MCF 10A (cell line): ENCODE results near the gene PNPT1. TPM values are rescaled to one million over a fixed set of nuclear protein-coding genes. Genes with fewer than 3 reads are reported as not detected.
"Not testable (repeated sequence)": the region's sequence is repeated elsewhere in the genome, so short reads cannot be mapped to it uniquely, and the experiment has no call there.

ENCODE experiments used
- Bru-seq: library from RNA; stranded (reverse); fragments of 400-500 nt; gene quantifications from one replicate; lab custom pipeline; 2021; lab: Mats Ljungman, UMichigan
- BruChase-seq, 2 experiments: library from RNA; stranded (reverse); fragments of 400-500 nt; gene quantifications; one replicate each; lab custom pipeline; 2021; lab: Mats Ljungman, UMichigan
- BruUV-seq: library from RNA; stranded (reverse); fragments of 400-500 nt; replicated peaks from 2 replicates; lab custom pipeline; 2021; lab: Mats Ljungman, UMichigan
- CTCF ChIA-PET: fragments of 300-600 bp; sonication (Branson Sonifier 250); formaldehyde crosslinking; extraction: SDS; loops from one replicate; lab custom pipeline; 2021; ENCODE audit warnings: antibody characterized with exemption, inconsistent platforms; lab: Yijun Ruan, JAX
- POLR2A ChIA-PET: fragments of 300-600, 350-650 bp; sonication (Branson Sonifier 250); formaldehyde crosslinking; extraction: SDS; loops from one replicate; lab custom pipeline; 2020; ENCODE audit warnings: antibody characterized with exemption, inconsistent platforms; lab: Yijun Ruan, JAX
- DNase-seq: peaks from one replicate; pipeline ENCODE4 v3.0.0-alpha.2; 2018; ENCODE audit not compliant: unreplicated experiment
- H3K27ac Mint-ChIP-seq: one replicate; pipeline ENCODE4 v1.8.0; 2022; ENCODE audit warnings: mild to moderate bottlenecking, low read depth, mixed read lengths; ENCODE audit not compliant: unreplicated experiment
- H3K27me3 Mint-ChIP-seq: one replicate; pipeline ENCODE4 v1.8.0; 2022; ENCODE audit warnings: mixed read lengths; ENCODE audit not compliant: insufficient read depth, unreplicated experiment
- H3K36me3 Mint-ChIP-seq: one replicate; pipeline ENCODE4 v1.8.0; 2022; ENCODE audit warnings: mild to moderate bottlenecking, moderate library complexity, mixed read lengths; ENCODE audit not compliant: insufficient read depth, unreplicated experiment
- H3K4me1 Mint-ChIP-seq: one replicate; pipeline ENCODE4 v1.8.0; 2022; ENCODE audit warnings: mixed read lengths; ENCODE audit not compliant: insufficient read depth, unreplicated experiment
- H3K4me3 Mint-ChIP-seq: one replicate; pipeline ENCODE4 v1.8.0; 2022; ENCODE audit warnings: mild to moderate bottlenecking, moderate library complexity, mixed read lengths; ENCODE audit not compliant: unreplicated experiment
- H3K9me3 Mint-ChIP-seq: one replicate; pipeline ENCODE4 v1.8.0; 2022; ENCODE audit warnings: mixed read lengths; ENCODE audit not compliant: unreplicated experiment
- CTCF ChIP-seq: fragments of 200-600 bp; IDR thresholded peaks from one replicate; pipeline ENCODE4 v1.8.0; 2022; ENCODE audit warnings: antibody characterized with exemption, mild to moderate bottlenecking; ENCODE audit not compliant: unreplicated experiment
- intact Hi-C: fragments of 100-400 bp; cut with micrococcal nuclease; formaldehyde crosslinking; loops from 2 replicates; pipeline ENCODE4 v1.14.1; 2022
- long read RNA-seq: library from polyadenylated mRNA; stranded (forward); transcript quantifications from one replicate; pipeline ENCODE4 v2.0.0, GENCODE V29; 2022
- total RNA-seq: library from RNA; stranded (reverse); gene quantifications from 2 replicates; pipeline ENCODE4 v1.2.3, GENCODE V29; 2022

The PNPT1 gene
- total RNA-seq: 45.4 and 56.8 TPM in 2 replicates
- percentile 84 among the genes with signal in this experiment for Bru-seq, nascent RNA
- percentile 85 among the genes with signal in this experiment for BruChase-seq, experiment 1, labeled RNA remaining after a 6-hour chase
- BruChase-seq, experiment 2, labeled RNA remaining after a 2-hour chase: percentile 83 among the genes with signal in this experiment
- long read RNA-seq, full-length matches to known transcripts: 170 of 251 reads
- long read RNA-seq, partial matches to known transcripts: 3 of 251 reads
- long read RNA-seq, other reads (novel, unspliced or antisense): 78 of 251 reads

- Mint-ChIP-seq H3K27ac (peak within 1 kb of the TSS; percentile 76), H3K27me3 (peaks cover 5% of the 10 kb centered on the region), H3K4me1 (peaks cover 16% of the 10 kb centered on the region), H3K9me3 (no peaks in the 10 kb centered on the region), H3K4me3 (peak within 1 kb of the TSS; percentile 96), H3K36me3 (peaks cover 15% of the 10 kb centered on the region)
- ChIA-PET POLR2A (interaction anchor here (0.7 to 1.5 kb wide), 6 partner anchors 11 to 756 kb away, joined by 3 to 5 read pairs (median 3); no protein-coding TSS in a partner anchor), CTCF (no interaction called here)
- TF ChIP-seq CTCF: no peak
- TSS peak; percentile 53 for BruUV-seq
- DNase-seq: peak; percentile 96
- intact Hi-C loops: no loop called here
Measured at GRCh38 chr2:55693181-55694125, at the start of gene PNPT1. PNPT1 (minus strand) TSS chr2:55693844; CDS start chr2:55693823, 21 bp downstream.

GRCh38 chr2:55742996-55743395 is 49.4 kb upstream of the PNPT1 start:
- intact Hi-C loops: no loop called here
- Mint-ChIP-seq H3K4me1 (peaks cover 6% of the 10 kb centered on the region), H3K9me3 (peaks cover 7% of the 10 kb centered on the region), H3K36me3 (no peaks in the 10 kb centered on the region), H3K4me3 (no peak overlapping the region), H3K27me3 (no peaks in the 10 kb centered on the region), H3K27ac (no peak overlapping the region)
- POLR2A ChIA-PET: no interaction called here
- no peak for TF ChIP-seq CTCF
- no peak for DNase-seq
- no TSS peak for BruUV-seq
- CTCF ChIA-PET: interaction anchor here (0.7 kb wide), 2 partner anchors 59 to 76 kb away, joined by 3 read pairs; no protein-coding TSS in a partner anchor

- CTCF ChIA-PET: interaction anchor here (3.8 kb wide), 1 partner anchor 18 kb away, joined by 28 read pairs; no protein-coding TSS in a partner anchor
- H3K27ac Mint-ChIP-seq, DNase-seq, H3K27me3 Mint-ChIP-seq, POLR2A ChIA-PET, H3K9me3 Mint-ChIP-seq, H3K36me3 Mint-ChIP-seq, BruUV-seq, intact Hi-C loops, H3K4me3 Mint-ChIP-seq, H3K4me1 Mint-ChIP-seq: not testable (repeated sequence)
Measured at GRCh38 chr2:55736019-55736536, 42.4 kb upstream of the PNPT1 start.

- no TSS peak for BruUV-seq
- no peaks in the 10 kb centered on the region for H3K9me3 Mint-ChIP-seq
- CTCF ChIA-PET: interaction anchor here (3.8 kb wide), 1 partner anchor 17 kb away, joined by 28 read pairs; no protein-coding TSS in a partner anchor
Measured at GRCh38 chr2:55734726-55735125, 41.1 kb upstream of the PNPT1 start.

More at GRCh38 chr2:55734726-55735125, 41.1 kb upstream of the PNPT1 start:
- Mint-ChIP-seq H3K4me3 (no peak overlapping the region), H3K4me1 (no peaks in the 10 kb centered on the region), H3K27me3 (no peaks in the 10 kb centered on the region), H3K27ac (no peak overlapping the region), H3K36me3 (no peaks in the 10 kb centered on the region)
- no peak for TF ChIP-seq CTCF
- POLR2A ChIA-PET: interaction anchor here (0.7 kb wide), 1 partner anchor 191 kb away, joined by 4 read pairs; no protein-coding TSS in a partner anchor
- DNase-seq: no peak
- intact Hi-C loops: no loop called here
